ENCODE results near the gene STX8. TPM values are rescaled to one million over a fixed set of nuclear protein-coding genes. Genes with fewer than 3 reads are reported as not detected.
A peak's percentile ranks its signal among the peaks of the same experiment; 100 is the strongest.
"Not testable (repeated sequence)": the region's sequence is repeated elsewhere in the genome, so short reads cannot be mapped to it uniquely, and the experiment has no call there.

STX8 gene
- total and polyA plus RNA-seq, 2 donors = 60.5 to 75.8 TPM

GRCh38 chr17:9259419-9259818, 316.2 kb downstream of the STX8 start:
- H3K27me3 ChIP-seq (ENCODE audit: control insufficient read depth in 2 of 2, insufficient read depth in 1 of 2, low read length in 1 of 2) = no peaks in the 10 kb centered on the region
- DNase-seq (ENCODE audit: low read depth in 6 of 9, low spot score in 9 of 9) = no peak
- no peak overlapping the region for H3K27ac ChIP-seq (ENCODE audit: low read depth in 1 of 2, low read length in 1 of 2)
- 82% methylated on average over 10 of the region's 10 CpGs for WGBS
- no peaks in the 10 kb centered on the region for H3K36me3 ChIP-seq (ENCODE audit: control insufficient read depth in 2 of 2, insufficient read depth in 2 of 2, low read length in 1 of 2)
- peaks cover 46 to 68% of the 10 kb centered on the region in 2 donors for H3K4me1 ChIP-seq (ENCODE audit: control insufficient read depth in 2 of 2, insufficient read depth in 2 of 2, low read length in 2 of 2)
- no peak overlapping the region for H3K4me3 ChIP-seq (ENCODE audit: low read length in 2 of 2)
- H3K9me3 ChIP-seq (ENCODE audit: control insufficient read depth in 2 of 2, insufficient read depth in 1 of 2, low read length in 1 of 2) = peaks cover 0 to 2% of the 10 kb centered on the region in 2 donors

GRCh38 chr17:9258115-9259015, 317.3 kb downstream of the STX8 start:
- Histone ChIP-seq H3K4me1 (ENCODE audit: control insufficient read depth in 2 of 2, insufficient read depth in 2 of 2, low read length in 2 of 2) (peaks cover 50 to 79% of the 10 kb centered on the region in 2 donors), H3K27ac (ENCODE audit: low read depth in 1 of 2, low read length in 1 of 2) (peak overlapping the region in 1 of 2 donors; percentile 72), H3K36me3 (ENCODE audit: control insufficient read depth in 2 of 2, insufficient read depth in 2 of 2, low read length in 1 of 2) (no peaks in the 10 kb centered on the region), H3K4me3 (ENCODE audit: low read length in 2 of 2) (no peak overlapping the region), H3K9me3 (ENCODE audit: control insufficient read depth in 2 of 2, insufficient read depth in 1 of 2, low read length in 1 of 2) (no peaks in the 10 kb centered on the region), H3K27me3 (ENCODE audit: control insufficient read depth in 2 of 2, insufficient read depth in 1 of 2, low read length in 1 of 2) (no peaks in the 10 kb centered on the region)
- DNase-seq (ENCODE audit: low read depth in 6 of 9, low spot score in 9 of 9) = no peak
- WGBS = 85% methylated on average over 15 of the region's 15 CpGs

GRCh38 chr17:9257630-9257965, 318.0 kb downstream of the STX8 start:
- WGBS = 98% methylated on average over 9 of the region's 9 CpGs
- H3K36me3 ChIP-seq (ENCODE audit: control insufficient read depth in 2 of 2, insufficient read depth in 2 of 2, low read length in 1 of 2); H3K27ac ChIP-seq (ENCODE audit: low read depth in 1 of 2, low read length in 1 of 2); H3K4me3 ChIP-seq (ENCODE audit: low read length in 2 of 2); H3K27me3 ChIP-seq (ENCODE audit: control insufficient read depth in 2 of 2, insufficient read depth in 1 of 2, low read length in 1 of 2); H3K9me3 ChIP-seq (ENCODE audit: control insufficient read depth in 2 of 2, insufficient read depth in 1 of 2, low read length in 1 of 2); DNase-seq (ENCODE audit: low read depth in 6 of 9, low spot score in 9 of 9): not testable (repeated sequence)
- H3K4me1 ChIP-seq (ENCODE audit: control insufficient read depth in 2 of 2, insufficient read depth in 2 of 2, low read length in 2 of 2) = peaks cover 58 to 86% of the 10 kb centered on the region in 2 donors

- Histone ChIP-seq H3K9me3 (ENCODE audit: control insufficient read depth in 2 of 2, insufficient read depth in 1 of 2, low read length in 1 of 2) (peaks cover 0 to 4% of the 10 kb centered on the region in 2 donors), H3K4me1 (ENCODE audit: control insufficient read depth in 2 of 2, insufficient read depth in 2 of 2, low read length in 2 of 2) (peaks cover 59 to 88% of the 10 kb centered on the region in 2 donors), H3K27ac (ENCODE audit: low read depth in 1 of 2, low read length in 1 of 2) (peak overlapping the region; percentile 79 to 80), H3K36me3 (ENCODE audit: control insufficient read depth in 2 of 2, insufficient read depth in 2 of 2, low read length in 1 of 2) (no peaks in the 10 kb centered on the region), H3K27me3 (ENCODE audit: control insufficient read depth in 2 of 2, insufficient read depth in 1 of 2, low read length in 1 of 2) (no peaks in the 10 kb centered on the region), H3K4me3 (ENCODE audit: low read length in 2 of 2) (no peak overlapping the region)
- peak in 5 of 9 donors; percentile 25 to 76 (median 43) for DNase-seq (ENCODE audit: low read depth in 6 of 9, low spot score in 9 of 9)
- WGBS = 31% methylated on average over 19 of the region's 19 CpGs
Observed at GRCh38 chr17:9256751-9257629, 318.6 kb downstream of the STX8 start.

- no peak for DNase-seq (ENCODE audit: low read depth in 6 of 9, low spot score in 9 of 9)
- 72% methylated on average over 6 of the region's 6 CpGs for WGBS
- no peak overlapping the region for H3K4me3 ChIP-seq (ENCODE audit: low read length in 2 of 2)
- H3K27me3 ChIP-seq (ENCODE audit: control insufficient read depth in 2 of 2, insufficient read depth in 1 of 2, low read length in 1 of 2) = no peaks in the 10 kb centered on the region
- peak overlapping the region in 1 of 2 donors; percentile 80 for H3K27ac ChIP-seq (ENCODE audit: low read depth in 1 of 2, low read length in 1 of 2)
- no peaks in the 10 kb centered on the region for H3K36me3 ChIP-seq (ENCODE audit: control insufficient read depth in 2 of 2, insufficient read depth in 2 of 2, low read length in 1 of 2)
- peaks cover 0 to 8% of the 10 kb centered on the region in 2 donors for H3K9me3 ChIP-seq (ENCODE audit: control insufficient read depth in 2 of 2, insufficient read depth in 1 of 2, low read length in 1 of 2)
- H3K4me1 ChIP-seq (ENCODE audit: control insufficient read depth in 2 of 2, insufficient read depth in 2 of 2, low read length in 2 of 2) = peaks cover 58 to 86% of the 10 kb centered on the region in 2 donors
Observed at GRCh38 chr17:9256361-9256750, 319.3 kb downstream of the STX8 start.

GRCh38 chr17:9255833-9256232, 319.8 kb downstream of the STX8 start:
- Histone ChIP-seq H3K4me1 (ENCODE audit: control insufficient read depth in 2 of 2, insufficient read depth in 2 of 2, low read length in 2 of 2) (peaks cover 53 to 86% of the 10 kb centered on the region in 2 donors), H3K4me3 (ENCODE audit: low read length in 2 of 2) (no peak overlapping the region), H3K36me3 (ENCODE audit: control insufficient read depth in 2 of 2, insufficient read depth in 2 of 2, low read length in 1 of 2) (no peaks in the 10 kb centered on the region), H3K27ac (ENCODE audit: low read depth in 1 of 2, low read length in 1 of 2) (peak overlapping the region; percentile 3 to 80), H3K27me3 (ENCODE audit: control insufficient read depth in 2 of 2, insufficient read depth in 1 of 2, low read length in 1 of 2) (no peaks in the 10 kb centered on the region), H3K9me3 (ENCODE audit: control insufficient read depth in 2 of 2, insufficient read depth in 1 of 2, low read length in 1 of 2) (peaks cover 0 to 8% of the 10 kb centered on the region in 2 donors)
- DNase-seq (ENCODE audit: low read depth in 6 of 9, low spot score in 9 of 9) = no peak
- 69% methylated on average over 6 of the region's 6 CpGs for WGBS

GRCh38 chr17:9254841-9255240, 320.8 kb downstream of the STX8 start:
- Histone ChIP-seq H3K9me3 (ENCODE audit: control insufficient read depth in 2 of 2, insufficient read depth in 1 of 2, low read length in 1 of 2) (peaks cover 0 to 8% of the 10 kb centered on the region in 2 donors), H3K4me1 (ENCODE audit: control insufficient read depth in 2 of 2, insufficient read depth in 2 of 2, low read length in 2 of 2) (peaks cover 55 to 91% of the 10 kb centered on the region in 2 donors), H3K4me3 (ENCODE audit: low read length in 2 of 2) (no peak overlapping the region), H3K27me3 (ENCODE audit: control insufficient read depth in 2 of 2, insufficient read depth in 1 of 2, low read length in 1 of 2) (no peaks in the 10 kb centered on the region), H3K36me3 (ENCODE audit: control insufficient read depth in 2 of 2, insufficient read depth in 2 of 2, low read length in 1 of 2) (no peaks in the 10 kb centered on the region), H3K27ac (ENCODE audit: low read depth in 1 of 2, low read length in 1 of 2) (peak overlapping the region in 1 of 2 donors; percentile 26)
- 70% methylated on average over 2 of the region's 2 CpGs for WGBS
- DNase-seq (ENCODE audit: low read depth in 6 of 9, low spot score in 9 of 9) = no peak

- H3K27me3 ChIP-seq (ENCODE audit: control insufficient read depth in 2 of 2, insufficient read depth in 1 of 2, low read length in 1 of 2) = no peaks in the 10 kb centered on the region
- H3K27ac ChIP-seq (ENCODE audit: low read depth in 1 of 2, low read length in 1 of 2) = peak overlapping the region; percentile 55 to 98
- peaks cover 0 to 8% of the 10 kb centered on the region in 2 donors for H3K9me3 ChIP-seq (ENCODE audit: control insufficient read depth in 2 of 2, insufficient read depth in 1 of 2, low read length in 1 of 2)
- 97% methylated on average over 3 of the region's 3 CpGs for WGBS
- H3K4me3 ChIP-seq (ENCODE audit: low read length in 2 of 2) = no peak overlapping the region
- H3K4me1 ChIP-seq (ENCODE audit: control insufficient read depth in 2 of 2, insufficient read depth in 2 of 2, low read length in 2 of 2) = peaks cover 50 to 89% of the 10 kb centered on the region in 2 donors
- no peak for DNase-seq (ENCODE audit: low read depth in 6 of 9, low spot score in 9 of 9)
- no peaks in the 10 kb centered on the region for H3K36me3 ChIP-seq (ENCODE audit: control insufficient read depth in 2 of 2, insufficient read depth in 2 of 2, low read length in 1 of 2)
Observed at GRCh38 chr17:9253308-9253707, 322.3 kb downstream of the STX8 start.

- Histone ChIP-seq H3K27ac (ENCODE audit: low read depth in 1 of 2, low read length in 1 of 2) (peak overlapping the region in 1 of 2 donors; percentile 55), H3K36me3 (ENCODE audit: control insufficient read depth in 2 of 2, insufficient read depth in 2 of 2, low read length in 1 of 2) (no peaks in the 10 kb centered on the region), H3K9me3 (ENCODE audit: control insufficient read depth in 2 of 2, insufficient read depth in 1 of 2, low read length in 1 of 2) (peaks cover 0 to 8% of the 10 kb centered on the region in 2 donors), H3K27me3 (ENCODE audit: control insufficient read depth in 2 of 2, insufficient read depth in 1 of 2, low read length in 1 of 2) (no peaks in the 10 kb centered on the region), H3K4me1 (ENCODE audit: control insufficient read depth in 2 of 2, insufficient read depth in 2 of 2, low read length in 2 of 2) (peaks cover 33 to 68% of the 10 kb centered on the region in 2 donors), H3K4me3 (ENCODE audit: low read length in 2 of 2) (no peak overlapping the region)
- DNase-seq (ENCODE audit: low read depth in 6 of 9, low spot score in 9 of 9) = no peak
- WGBS = 87% methylated on average over 12 of the region's 12 CpGs
Observed at GRCh38 chr17:9251273-9251672, 324.3 kb downstream of the STX8 start.

Data from thymus (tissue), 11 donors.